Measurements from ENCODE around the gene ANP32D. TPM values are rescaled to one million over a fixed set of nuclear protein-coding genes. Genes with fewer than 3 reads are reported as not detected.
"Not testable (repeated sequence)": the region's sequence is repeated elsewhere in the genome, so short reads cannot be mapped to it uniquely, and the experiment has no call there.

Gene ANP32D
- total RNA-seq, 4 donors from 2014 or later: not detected

GRCh38 chr12:48455116-48455515, 17.2 kb upstream of the ANP32D start:
- no peak for DNase-seq (ENCODE audit: extremely low spot score)
- intact Hi-C loops (cut with DNase I): no loop called here
- Histone ChIP-seq H3K36me3 (no peaks in the 10 kb centered on the region), H3K4me1 (no peaks in the 10 kb centered on the region), H3K4me3 (no peak overlapping the region), H3K27me3 (no peaks in the 10 kb centered on the region), H3K27ac (replicated peaks in 1 of 4) (no peak overlapping the region), H3K9me3 (no peaks in the 10 kb centered on the region)
- TF ChIP-seq CTCF (IDR thresholded peaks at IDR 0.05) (no peak), EP300 (IDR thresholded peaks at IDR 0.05) (no peak), POLR2AphosphoS5 (IDR thresholded peaks at IDR 0.05) (no peak), POLR2A (IDR thresholded peaks at IDR 0.05; ENCODE audit: low read depth) (no peak)
- WGBS: 65% methylated on average over 2 of the region's 2 CpGs

- no peak overlapping the region for H3K27ac ChIP-seq (replicated peaks in 1 of 4)
- WGBS: 89% methylated on average over 6 of the region's 6 CpGs
- H3K36me3 ChIP-seq: no peaks in the 10 kb centered on the region
- H3K4me3 ChIP-seq: no peak overlapping the region
- intact Hi-C loops (cut with DNase I): no loop called here
- no peaks in the 10 kb centered on the region for H3K9me3 ChIP-seq
- no peaks in the 10 kb centered on the region for H3K4me1 ChIP-seq
- DNase-seq (ENCODE audit: extremely low spot score): no peak
- no peak for TF ChIP-seq POLR2AphosphoS5 (IDR thresholded peaks at IDR 0.05)
- TF ChIP-seq POLR2A (IDR thresholded peaks at IDR 0.05; ENCODE audit: low read depth): no peak
- no peaks in the 10 kb centered on the region for H3K27me3 ChIP-seq
These were observed 13.1 kb upstream of the ANP32D start for GRCh38 chr12:48459259-48459658.

- H3K4me1 ChIP-seq; H3K27ac ChIP-seq (replicated peaks in 1 of 4); H3K4me3 ChIP-seq; intact Hi-C loops (cut with DNase I); H3K27me3 ChIP-seq; H3K36me3 ChIP-seq; DNase-seq (ENCODE audit: extremely low spot score): not testable (repeated sequence)
- H3K9me3 ChIP-seq: peaks cover 0 to 42% (median 20%) of the 10 kb centered on the region in 4 donors
- 80% methylated on average over 9 of the region's 9 CpGs for WGBS
These were observed 3.3 kb upstream of the ANP32D start for GRCh38 chr12:48469027-48469426.

- no peaks in the 10 kb centered on the region for H3K27me3 ChIP-seq
- H3K36me3 ChIP-seq: no peaks in the 10 kb centered on the region
- DNase-seq (ENCODE audit: extremely low spot score): no peak
- peaks cover 0 to 32% (median 18%) of the 10 kb centered on the region in 4 donors for H3K9me3 ChIP-seq
- intact Hi-C loops (cut with DNase I): no loop called here
- H3K27ac ChIP-seq (replicated peaks in 1 of 4): no peak overlapping the region
- TF ChIP-seq POLR2AphosphoS5 (IDR thresholded peaks at IDR 0.05) (no peak), POLR2A (IDR thresholded peaks at IDR 0.05; ENCODE audit: low read depth) (no peak), CTCF (IDR thresholded peaks at IDR 0.05) (no peak), EP300 (IDR thresholded peaks at IDR 0.05) (no peak)
- H3K4me1 ChIP-seq: no peaks in the 10 kb centered on the region
- no peak overlapping the region for H3K4me3 ChIP-seq
- 74% methylated on average over 9 of the region's 9 CpGs for WGBS
These were observed 702 bp downstream of the ANP32D start for GRCh38 chr12:48473061-48473460.

GRCh38 chr12:48474497-48474896, 2.1 kb downstream of the ANP32D start:
- intact Hi-C loops (cut with DNase I): not testable (repeated sequence)
- WGBS: 82% methylated on average over 10 of the region's 11 CpGs

GRCh38 chr12:48482198-48482597, 9.8 kb downstream of the ANP32D start, which contains the start of gene C12orf54:
C12orf54 (plus strand) TSS chr12:48482498; CDS start chr12:48483297, 799 bp downstream.
- WGBS: 88% methylated on average over 2 of the region's 2 CpGs
- no peak for DNase-seq (ENCODE audit: extremely low spot score)

More at GRCh38 chr12:48474497-48474896, 2.1 kb downstream of the ANP32D start:
- not testable (repeated sequence) for H3K36me3 ChIP-seq; H3K27ac ChIP-seq (replicated peaks in 1 of 4); H3K27me3 ChIP-seq; H3K4me1 ChIP-seq; H3K4me3 ChIP-seq; DNase-seq (ENCODE audit: extremely low spot score)
- peaks cover 0 to 19% (median 14%) of the 10 kb centered on the region in 4 donors for H3K9me3 ChIP-seq

More at GRCh38 chr12:48482198-48482597, 9.8 kb downstream of the ANP32D start, which contains the start of gene C12orf54:
- no peaks in the 10 kb centered on the region for H3K9me3 ChIP-seq
- intact Hi-C loops (cut with DNase I): no loop called here
- no peak within 1 kb of the TSS for H3K4me3 ChIP-seq
- no peaks in the 10 kb centered on the region for H3K36me3 ChIP-seq
- H3K27ac ChIP-seq (replicated peaks in 1 of 4): no peak within 1 kb of the TSS
- H3K4me1 ChIP-seq: no peaks in the 10 kb centered on the region
- H3K27me3 ChIP-seq: no peaks in the 10 kb centered on the region
- TF ChIP-seq CTCF (IDR thresholded peaks at IDR 0.05) (no peak), POLR2A (IDR thresholded peaks at IDR 0.05; ENCODE audit: low read depth) (no peak)
